ENCODE data around the gene SDHAF2.
"Not testable (repeated sequence)": the region's sequence is repeated elsewhere in the genome, so short reads cannot be mapped to it uniquely, and the experiment has no call there.

The SDHAF2 gene

DNA sequence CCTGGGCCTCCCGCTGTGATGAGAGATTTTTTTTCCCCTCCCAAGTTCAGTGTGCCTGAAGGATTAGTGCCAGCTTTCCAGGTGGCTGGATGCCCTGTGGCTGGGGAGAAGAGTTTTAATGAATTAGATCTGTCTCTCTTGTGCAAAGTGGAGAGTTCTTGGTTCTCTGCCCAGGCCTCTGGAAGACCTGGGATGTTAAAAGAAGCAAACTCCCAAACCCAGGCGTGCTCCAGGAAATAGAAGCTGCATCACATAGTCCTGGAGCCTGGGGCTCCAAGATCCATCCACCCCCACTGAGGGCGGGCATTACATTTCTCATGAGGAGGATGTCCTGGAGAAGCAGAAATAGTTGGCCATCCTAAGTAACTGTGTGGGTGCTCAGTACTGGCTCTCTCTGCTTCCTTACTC lies 30.6 kb downstream of the SDHAF2 start:
- TF ChIP-seq CTCF (conservative IDR thresholded peaks at IDR 0.05; ENCODE audit: low read depth, low read length): no peak
- no peak overlapping the region for H3K4me3 ChIP-seq (ENCODE audit: low read depth, low read length)
- DNase-seq (ENCODE audit: low read depth): no peak

GRCh38 chr11:61460986-61461385 lies 31.1 kb downstream of the SDHAF2 start:
- peak; percentile 27 for TF ChIP-seq CTCF (conservative IDR thresholded peaks at IDR 0.05; ENCODE audit: low read depth, low read length)
- no peak for DNase-seq (ENCODE audit: low read depth)
- no peak overlapping the region for H3K4me3 ChIP-seq (ENCODE audit: low read depth, low read length)

- H3K4me3 ChIP-seq (ENCODE audit: low read depth, low read length); DNase-seq (ENCODE audit: low read depth): not testable (repeated sequence)
Measured at GRCh38 chr11:61467602-61468001, 37.7 kb downstream of the SDHAF2 start.

DNA sequence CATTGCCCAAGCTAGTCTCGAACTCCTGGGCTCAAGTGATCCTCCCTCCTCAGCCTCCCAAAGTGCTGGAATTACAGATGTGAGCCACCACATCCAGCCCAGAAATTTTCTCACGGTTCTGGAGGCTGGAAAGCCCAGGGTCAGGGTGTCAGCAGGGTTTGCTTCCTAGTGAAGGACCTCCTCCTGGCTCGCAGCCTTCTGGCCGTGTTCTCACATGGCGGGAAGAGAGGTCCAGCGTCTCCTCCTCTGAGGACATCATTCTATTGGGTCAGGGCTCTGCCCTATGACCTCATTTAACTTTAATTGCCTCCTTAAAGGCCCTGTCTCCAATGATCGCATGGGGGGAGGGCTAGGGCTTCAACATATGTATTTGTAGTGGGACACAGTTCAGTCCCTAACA lies 38.1 kb downstream of the SDHAF2 start:
- no peak overlapping the region for H3K4me3 ChIP-seq (ENCODE audit: low read depth, low read length)
- TF ChIP-seq CTCF (conservative IDR thresholded peaks at IDR 0.05; ENCODE audit: low read depth, low read length): no peak
- DNase-seq (ENCODE audit: low read depth): no peak

- no peak for DNase-seq (ENCODE audit: low read depth)
- H3K4me3 ChIP-seq (ENCODE audit: low read depth, low read length): no peak overlapping the region
- TF ChIP-seq CTCF (conservative IDR thresholded peaks at IDR 0.05; ENCODE audit: low read depth, low read length): no peak
Measured at GRCh38 chr11:61472282-61472681, 42.4 kb downstream of the SDHAF2 start.

DNA sequence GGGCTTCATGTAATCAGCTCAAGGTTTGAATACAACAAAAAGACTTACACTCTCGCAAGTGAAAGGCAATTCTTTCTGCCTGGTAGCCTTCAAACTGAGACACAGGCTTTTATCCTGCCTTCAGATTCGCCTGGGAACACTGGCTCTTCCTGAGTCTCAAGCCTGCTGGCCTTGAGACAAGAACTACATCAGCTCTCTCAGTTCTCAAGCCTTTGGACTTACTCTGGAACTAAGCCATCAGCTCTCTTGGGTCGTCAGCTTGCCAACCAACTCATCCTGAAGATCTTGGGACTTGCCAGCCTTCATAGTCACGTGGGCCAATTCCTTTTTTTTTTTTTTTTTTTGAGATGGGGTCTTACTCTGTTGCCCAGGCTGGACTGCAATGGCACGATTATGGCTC lies 42.9 kb downstream of the SDHAF2 start:
- DNase-seq (ENCODE audit: low read depth): no peak
- H3K4me3 ChIP-seq (ENCODE audit: low read depth, low read length): no peak overlapping the region
- no peak for TF ChIP-seq CTCF (conservative IDR thresholded peaks at IDR 0.05; ENCODE audit: low read depth, low read length)

- no peak for DNase-seq (ENCODE audit: low read depth)
- TF ChIP-seq CTCF (conservative IDR thresholded peaks at IDR 0.05; ENCODE audit: low read depth, low read length): no peak
- no peak overlapping the region for H3K4me3 ChIP-seq (ENCODE audit: low read depth, low read length)
Measured at GRCh38 chr11:61473370-61474012, 43.6 kb downstream of the SDHAF2 start.
